C4-2B (cell line): Measurements from ENCODE around the gene ICAM2.

Source experiments
- H3K27ac ChIP-seq: fragments of 450-650 bp; 2 replicates; pipeline ENCODE4 v1.5.1; 2017
- ZFX ChIP-seq: fragments of 450-650 bp; IDR thresholded peaks from 2 replicates; pipeline ENCODE4 v1.6.1; 2017
- TF ChIP-seq, protein P1 (sequence below): fragments of 450-650 bp; conservative IDR thresholded peaks from 2 replicates; pipeline ENCODE4 v1.5.1; 2017; ENCODE audit warnings: mild to moderate bottlenecking

ICAM2 gene

GRCh38 chr17:64056269-64057005 is 36.0 kb upstream of the ICAM2 start:
- no peak overlapping the region for H3K27ac ChIP-seq
- TF ChIP-seq, protein P1, sequence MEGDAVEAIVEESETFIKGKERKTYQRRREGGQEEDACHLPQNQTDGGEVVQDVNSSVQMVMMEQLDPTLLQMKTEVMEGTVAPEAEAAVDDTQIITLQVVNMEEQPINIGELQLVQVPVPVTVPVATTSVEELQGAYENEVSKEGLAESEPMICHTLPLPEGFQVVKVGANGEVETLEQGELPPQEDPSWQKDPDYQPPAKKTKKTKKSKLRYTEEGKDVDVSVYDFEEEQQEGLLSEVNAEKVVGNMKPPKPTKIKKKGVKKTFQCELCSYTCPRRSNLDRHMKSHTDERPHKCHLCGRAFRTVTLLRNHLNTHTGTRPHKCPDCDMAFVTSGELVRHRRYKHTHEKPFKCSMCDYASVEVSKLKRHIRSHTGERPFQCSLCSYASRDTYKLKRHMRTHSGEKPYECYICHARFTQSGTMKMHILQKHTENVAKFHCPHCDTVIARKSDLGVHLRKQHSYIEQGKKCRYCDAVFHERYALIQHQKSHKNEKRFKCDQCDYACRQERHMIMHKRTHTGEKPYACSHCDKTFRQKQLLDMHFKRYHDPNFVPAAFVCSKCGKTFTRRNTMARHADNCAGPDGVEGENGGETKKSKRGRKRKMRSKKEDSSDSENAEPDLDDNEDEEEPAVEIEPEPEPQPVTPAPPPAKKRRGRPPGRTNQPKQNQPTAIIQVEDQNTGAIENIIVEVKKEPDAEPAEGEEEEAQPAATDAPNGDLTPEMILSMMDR, result no peak
- no peak for TF ChIP-seq ZFX

DNA sequence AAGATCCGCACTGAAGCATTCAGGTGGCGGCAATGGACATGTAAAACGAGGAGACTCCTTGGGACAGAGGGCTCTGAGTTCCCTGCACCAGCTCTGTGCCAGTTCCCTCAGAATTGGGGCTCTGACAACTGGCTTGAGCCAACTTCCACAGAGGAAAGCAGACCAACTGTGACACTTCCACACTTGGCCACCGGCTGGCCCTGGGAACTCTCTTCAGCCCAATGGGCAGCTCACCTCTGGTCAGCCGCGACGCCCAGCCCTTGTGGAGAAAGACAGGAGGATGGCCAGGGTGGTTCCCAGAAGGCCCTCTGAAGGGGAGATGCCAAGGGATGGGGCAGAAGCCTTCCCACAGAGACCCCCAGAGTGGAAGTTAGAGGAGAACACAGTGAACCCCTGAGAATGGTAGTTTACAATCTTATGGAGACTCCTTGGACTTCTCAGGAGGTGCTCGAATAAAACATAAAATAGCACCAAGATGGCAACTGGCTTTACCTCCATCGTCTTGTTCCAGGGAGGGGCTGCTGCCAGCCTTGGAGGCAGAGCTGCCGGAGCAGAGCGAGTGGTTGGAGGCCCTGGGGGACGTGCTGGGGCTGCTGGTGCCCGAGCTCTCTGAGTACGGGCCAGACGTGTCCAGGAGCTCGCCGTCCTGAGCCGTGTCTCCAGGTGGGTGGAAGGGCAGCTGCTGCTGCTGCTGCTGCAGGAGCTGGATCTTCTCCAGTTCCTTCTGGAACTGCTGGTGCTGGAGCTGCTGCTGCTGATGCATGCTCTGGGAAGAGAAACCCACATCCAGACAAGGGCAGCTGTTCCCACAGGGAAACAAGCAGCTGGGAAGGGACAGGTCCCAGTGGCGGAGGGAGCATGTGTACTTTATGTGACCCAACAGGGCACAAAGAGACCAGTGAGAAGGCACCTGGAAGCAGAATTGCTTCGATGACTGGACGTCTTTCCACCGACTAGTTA is 35.0 kb upstream of the ICAM2 start:
- TF ChIP-seq ZFX, result no peak
- TF ChIP-seq, protein P1, result no peak
- no peak overlapping the region for H3K27ac ChIP-seq

GRCh38 chr17:64054304-64054703 is 33.9 kb upstream of the ICAM2 start:
- TF ChIP-seq ZFX, result no peak
- TF ChIP-seq, protein P1, result no peak

GRCh38 chr17:64053101-64053500 is 32.7 kb upstream of the ICAM2 start:
- no peak overlapping the region for H3K27ac ChIP-seq
- TF ChIP-seq, protein P1, result no peak
- TF ChIP-seq ZFX, result no peak

More at GRCh38 chr17:64054304-64054703, 33.9 kb upstream of the ICAM2 start:
- H3K27ac ChIP-seq, result no peak overlapping the region

DNA sequence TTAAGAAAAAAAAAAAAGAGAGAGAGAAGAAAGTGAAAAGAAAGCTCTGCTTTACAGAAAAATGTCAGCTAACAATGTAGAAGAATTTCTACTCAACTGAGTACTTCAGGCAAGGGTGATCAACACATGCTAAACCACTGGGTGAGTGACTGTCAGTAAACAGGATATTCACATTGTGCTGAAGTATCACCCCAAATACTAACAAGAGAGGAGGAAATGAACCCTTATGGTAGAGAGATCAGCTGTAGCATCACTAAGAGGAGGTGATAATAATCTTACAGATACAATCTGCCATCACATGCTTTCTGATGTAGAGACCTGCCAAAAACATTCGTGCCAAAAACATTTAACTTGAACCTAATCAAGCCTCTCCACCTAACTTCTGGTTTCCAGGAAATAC is 30.7 kb upstream of the ICAM2 start:
- no peak for TF ChIP-seq ZFX
- H3K27ac ChIP-seq, result no peak overlapping the region

DNA sequence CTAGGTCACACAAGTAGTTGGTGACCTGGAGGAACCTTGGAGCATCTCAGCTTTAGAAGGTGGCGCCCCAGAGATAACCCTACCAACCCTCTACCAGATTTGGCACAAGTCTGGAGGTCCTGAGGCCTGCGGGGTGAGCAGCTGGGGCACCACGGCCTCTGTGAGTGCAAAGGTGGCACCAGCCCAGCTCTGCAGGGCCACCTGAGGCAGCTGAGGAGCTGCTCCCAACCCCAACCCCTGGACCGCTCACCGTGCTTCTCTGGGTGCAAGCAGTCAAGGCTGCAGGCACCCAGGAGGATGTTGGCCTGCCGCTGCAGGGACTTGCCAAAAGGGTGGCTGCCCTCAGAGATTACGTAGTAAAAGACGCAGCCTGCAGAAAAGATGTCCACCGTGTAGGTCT is 28.4 kb upstream of the ICAM2 start:
- TF ChIP-seq ZFX, result no peak
- TF ChIP-seq, protein P1, result no peak
- no peak overlapping the region for H3K27ac ChIP-seq

GRCh38 chr17:64045176-64045575 is 24.7 kb upstream of the ICAM2 start:
- H3K27ac ChIP-seq, result no peak overlapping the region
- no peak for TF ChIP-seq ZFX
- TF ChIP-seq, protein P1, result no peak
